PC-3 (cell line): ENCODE data around the gene LRFN4.

ENCODE experiments used
- EZH2 ChIP-seq: fragments of 300-600 bp; sonication (generic); IDR thresholded peaks from one replicate; pipeline ENCODE4 v1.6.1; 2017; ENCODE audit warnings: antibody characterized with exemption, mild to moderate bottlenecking, low read length; ENCODE audit not compliant: unreplicated experiment
- TF ChIP-seq, protein P1 (sequence below): fragments of 300-600 bp; sonication (generic); conservative IDR thresholded peaks from 2 replicates; pipeline ENCODE4 v1.5.1; 2017; ENCODE audit warnings: antibody characterized with exemption, low read depth, mild to moderate bottlenecking, low read length

DNA sequence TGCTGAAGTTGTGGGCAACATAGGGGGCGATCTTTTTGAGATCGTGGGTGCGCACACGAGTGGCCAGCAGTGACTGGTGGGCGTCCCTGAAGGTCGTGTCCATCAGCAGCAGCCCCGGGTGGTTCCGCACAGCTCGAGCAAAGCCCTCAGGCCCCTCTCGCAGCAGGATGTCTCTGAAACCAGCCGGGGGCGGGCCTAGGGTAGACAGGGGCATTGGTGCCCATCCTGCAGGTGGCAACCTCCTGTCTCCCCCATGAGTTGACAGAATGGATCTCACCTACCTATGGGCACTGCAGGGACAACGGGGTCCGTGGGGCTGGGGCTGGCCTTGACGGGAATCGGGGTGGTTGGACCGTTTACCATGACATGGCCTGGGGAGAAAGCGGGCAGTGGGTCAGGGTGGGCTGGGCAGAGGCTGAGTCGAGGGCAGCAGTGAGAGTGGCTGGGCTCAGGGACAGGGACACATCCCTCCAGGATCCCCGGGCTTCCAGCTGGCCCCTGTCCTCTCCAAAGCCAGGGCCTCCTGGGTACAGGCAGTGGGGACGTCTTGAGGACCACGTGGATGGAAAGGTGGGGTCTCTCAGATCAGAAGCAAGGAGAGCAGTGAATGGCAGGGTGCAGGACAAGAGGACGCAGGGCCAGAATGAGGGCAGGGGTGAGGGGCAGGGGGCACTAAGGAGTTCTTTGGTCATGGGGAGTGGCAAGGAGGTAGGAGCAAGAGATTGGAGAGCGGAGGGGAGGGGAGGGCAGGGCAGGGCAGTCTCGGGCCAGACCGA, 4.2 kb upstream of the LRFN4 start:
- TF ChIP-seq, protein P1, sequence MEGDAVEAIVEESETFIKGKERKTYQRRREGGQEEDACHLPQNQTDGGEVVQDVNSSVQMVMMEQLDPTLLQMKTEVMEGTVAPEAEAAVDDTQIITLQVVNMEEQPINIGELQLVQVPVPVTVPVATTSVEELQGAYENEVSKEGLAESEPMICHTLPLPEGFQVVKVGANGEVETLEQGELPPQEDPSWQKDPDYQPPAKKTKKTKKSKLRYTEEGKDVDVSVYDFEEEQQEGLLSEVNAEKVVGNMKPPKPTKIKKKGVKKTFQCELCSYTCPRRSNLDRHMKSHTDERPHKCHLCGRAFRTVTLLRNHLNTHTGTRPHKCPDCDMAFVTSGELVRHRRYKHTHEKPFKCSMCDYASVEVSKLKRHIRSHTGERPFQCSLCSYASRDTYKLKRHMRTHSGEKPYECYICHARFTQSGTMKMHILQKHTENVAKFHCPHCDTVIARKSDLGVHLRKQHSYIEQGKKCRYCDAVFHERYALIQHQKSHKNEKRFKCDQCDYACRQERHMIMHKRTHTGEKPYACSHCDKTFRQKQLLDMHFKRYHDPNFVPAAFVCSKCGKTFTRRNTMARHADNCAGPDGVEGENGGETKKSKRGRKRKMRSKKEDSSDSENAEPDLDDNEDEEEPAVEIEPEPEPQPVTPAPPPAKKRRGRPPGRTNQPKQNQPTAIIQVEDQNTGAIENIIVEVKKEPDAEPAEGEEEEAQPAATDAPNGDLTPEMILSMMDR = no peak
- TF ChIP-seq EZH2 = no peak
